H1 (cell line): ENCODE measurements around the gene CELSR1. TPM values are rescaled to one million over a fixed set of nuclear protein-coding genes. Genes with fewer than 3 reads are reported as not detected.

ENCODE experiments used
- BACH1 ChIP-seq: IDR thresholded peaks from 2 replicates; pipeline ENCODE4 v1.6.1; 2012; ENCODE audit warnings: low read length, improper control_type of control experiment
- BCL11A ChIP-seq, 2 experiments: IDR thresholded peaks; one replicate each; pipeline ENCODE4 v1.6.1; 2011; ENCODE audit warnings: low read depth in 2 of 2, low read length in 2 of 2, mild to moderate bottlenecking in 2 of 2
- CREB1 ChIP-seq: IDR thresholded peaks from 2 replicates; pipeline ENCODE4 v1.6.1; 2012; ENCODE audit warnings: inconsistent platforms
- POU5F1 ChIP-seq: IDR thresholded peaks from 2 replicates; pipeline ENCODE4 v1.6.1; 2011; ENCODE audit warnings: low read depth, mild to moderate bottlenecking, low read length, moderate library complexity
- RFX5 ChIP-seq: IDR thresholded peaks from 2 replicates; pipeline ENCODE4 v1.6.1; 2011; ENCODE audit warnings: low read depth, low read length, improper control_type of control experiment, borderline replicate concordance
- SUZ12 ChIP-seq: fragments of 200-600 bp; sonication (generic); IDR thresholded peaks from 2 replicates; pipeline ENCODE4 v1.6.1; 2012; ENCODE audit warnings: mild to moderate bottlenecking, inconsistent platforms, low read length, moderate library complexity, mixed read lengths
- TAF7 ChIP-seq: optimal IDR thresholded peaks from 2 replicates; pipeline ENCODE3; 2011; ENCODE audit warnings: low read depth, mild to moderate bottlenecking, inconsistent platforms, low read length, moderate library complexity, borderline replicate concordance
- polyA plus RNA-seq, 7 experiments: library from polyadenylated mRNA; depleted of rRNA in 3 of 7; stranded (reverse) in 5 of 7; unstranded in 2 of 7; fragments of >200 nt in 5 of 7; fragments of 200-250 nt in 2 of 7; gene quantifications; 1 replicate in 5 of 7; 2 replicates in 1 of 7; 4 replicates in 1 of 7; pipeline versions ENCODE4 v1.2.1 to v1.2.3, GENCODE V29; 2011 to 2013; ENCODE audit warnings: missing spikeins in 2 of 7, mixed read lengths in 2 of 7
- total RNA-seq: library from RNA; stranded (reverse); fragmentation: NEBNext Ultra II Directional; extraction: Animal tissue kit (Norgen Biotek cat#: 25700); gene quantifications from 2 replicates; pipeline ENCODE4 v1.2.1, GENCODE V29; 2021
- TF ChIP-seq, protein P1 (sequence below): fragments of 300-600 bp; sonication (generic); IDR thresholded peaks from 2 replicates; pipeline ENCODE4 v1.7.1; 2012; ENCODE audit warnings: low read length, moderate library complexity, mild to moderate bottlenecking, inconsistent platforms; ENCODE audit not compliant: insufficient replicate concordance
- TF ChIP-seq, protein P2 (sequence below), 3 experiments: IDR thresholded peaks; 1 replicate in 2 of 3; 2 replicates in 1 of 3; pipeline versions ENCODE4 v1.5.1 to v1.6.1; 2011; ENCODE audit warnings: low read length in 3 of 3, mild to moderate bottlenecking in 3 of 3, inconsistent platforms in 2 of 3, low read depth in 1 of 3, moderate library complexity in 1 of 3; ENCODE audit not compliant: insufficient read depth in 1 of 3; ENCODE audit errors: control extremely low read depth in 1 of 3

CELSR1 gene
- total and polyA plus RNA-seq, 2 of the 8 experiments (the other 6 are each of a cell fraction or from before 2014, with no cell fraction given): 9.0 to 12.4 TPM

- TF ChIP-seq, protein P1, sequence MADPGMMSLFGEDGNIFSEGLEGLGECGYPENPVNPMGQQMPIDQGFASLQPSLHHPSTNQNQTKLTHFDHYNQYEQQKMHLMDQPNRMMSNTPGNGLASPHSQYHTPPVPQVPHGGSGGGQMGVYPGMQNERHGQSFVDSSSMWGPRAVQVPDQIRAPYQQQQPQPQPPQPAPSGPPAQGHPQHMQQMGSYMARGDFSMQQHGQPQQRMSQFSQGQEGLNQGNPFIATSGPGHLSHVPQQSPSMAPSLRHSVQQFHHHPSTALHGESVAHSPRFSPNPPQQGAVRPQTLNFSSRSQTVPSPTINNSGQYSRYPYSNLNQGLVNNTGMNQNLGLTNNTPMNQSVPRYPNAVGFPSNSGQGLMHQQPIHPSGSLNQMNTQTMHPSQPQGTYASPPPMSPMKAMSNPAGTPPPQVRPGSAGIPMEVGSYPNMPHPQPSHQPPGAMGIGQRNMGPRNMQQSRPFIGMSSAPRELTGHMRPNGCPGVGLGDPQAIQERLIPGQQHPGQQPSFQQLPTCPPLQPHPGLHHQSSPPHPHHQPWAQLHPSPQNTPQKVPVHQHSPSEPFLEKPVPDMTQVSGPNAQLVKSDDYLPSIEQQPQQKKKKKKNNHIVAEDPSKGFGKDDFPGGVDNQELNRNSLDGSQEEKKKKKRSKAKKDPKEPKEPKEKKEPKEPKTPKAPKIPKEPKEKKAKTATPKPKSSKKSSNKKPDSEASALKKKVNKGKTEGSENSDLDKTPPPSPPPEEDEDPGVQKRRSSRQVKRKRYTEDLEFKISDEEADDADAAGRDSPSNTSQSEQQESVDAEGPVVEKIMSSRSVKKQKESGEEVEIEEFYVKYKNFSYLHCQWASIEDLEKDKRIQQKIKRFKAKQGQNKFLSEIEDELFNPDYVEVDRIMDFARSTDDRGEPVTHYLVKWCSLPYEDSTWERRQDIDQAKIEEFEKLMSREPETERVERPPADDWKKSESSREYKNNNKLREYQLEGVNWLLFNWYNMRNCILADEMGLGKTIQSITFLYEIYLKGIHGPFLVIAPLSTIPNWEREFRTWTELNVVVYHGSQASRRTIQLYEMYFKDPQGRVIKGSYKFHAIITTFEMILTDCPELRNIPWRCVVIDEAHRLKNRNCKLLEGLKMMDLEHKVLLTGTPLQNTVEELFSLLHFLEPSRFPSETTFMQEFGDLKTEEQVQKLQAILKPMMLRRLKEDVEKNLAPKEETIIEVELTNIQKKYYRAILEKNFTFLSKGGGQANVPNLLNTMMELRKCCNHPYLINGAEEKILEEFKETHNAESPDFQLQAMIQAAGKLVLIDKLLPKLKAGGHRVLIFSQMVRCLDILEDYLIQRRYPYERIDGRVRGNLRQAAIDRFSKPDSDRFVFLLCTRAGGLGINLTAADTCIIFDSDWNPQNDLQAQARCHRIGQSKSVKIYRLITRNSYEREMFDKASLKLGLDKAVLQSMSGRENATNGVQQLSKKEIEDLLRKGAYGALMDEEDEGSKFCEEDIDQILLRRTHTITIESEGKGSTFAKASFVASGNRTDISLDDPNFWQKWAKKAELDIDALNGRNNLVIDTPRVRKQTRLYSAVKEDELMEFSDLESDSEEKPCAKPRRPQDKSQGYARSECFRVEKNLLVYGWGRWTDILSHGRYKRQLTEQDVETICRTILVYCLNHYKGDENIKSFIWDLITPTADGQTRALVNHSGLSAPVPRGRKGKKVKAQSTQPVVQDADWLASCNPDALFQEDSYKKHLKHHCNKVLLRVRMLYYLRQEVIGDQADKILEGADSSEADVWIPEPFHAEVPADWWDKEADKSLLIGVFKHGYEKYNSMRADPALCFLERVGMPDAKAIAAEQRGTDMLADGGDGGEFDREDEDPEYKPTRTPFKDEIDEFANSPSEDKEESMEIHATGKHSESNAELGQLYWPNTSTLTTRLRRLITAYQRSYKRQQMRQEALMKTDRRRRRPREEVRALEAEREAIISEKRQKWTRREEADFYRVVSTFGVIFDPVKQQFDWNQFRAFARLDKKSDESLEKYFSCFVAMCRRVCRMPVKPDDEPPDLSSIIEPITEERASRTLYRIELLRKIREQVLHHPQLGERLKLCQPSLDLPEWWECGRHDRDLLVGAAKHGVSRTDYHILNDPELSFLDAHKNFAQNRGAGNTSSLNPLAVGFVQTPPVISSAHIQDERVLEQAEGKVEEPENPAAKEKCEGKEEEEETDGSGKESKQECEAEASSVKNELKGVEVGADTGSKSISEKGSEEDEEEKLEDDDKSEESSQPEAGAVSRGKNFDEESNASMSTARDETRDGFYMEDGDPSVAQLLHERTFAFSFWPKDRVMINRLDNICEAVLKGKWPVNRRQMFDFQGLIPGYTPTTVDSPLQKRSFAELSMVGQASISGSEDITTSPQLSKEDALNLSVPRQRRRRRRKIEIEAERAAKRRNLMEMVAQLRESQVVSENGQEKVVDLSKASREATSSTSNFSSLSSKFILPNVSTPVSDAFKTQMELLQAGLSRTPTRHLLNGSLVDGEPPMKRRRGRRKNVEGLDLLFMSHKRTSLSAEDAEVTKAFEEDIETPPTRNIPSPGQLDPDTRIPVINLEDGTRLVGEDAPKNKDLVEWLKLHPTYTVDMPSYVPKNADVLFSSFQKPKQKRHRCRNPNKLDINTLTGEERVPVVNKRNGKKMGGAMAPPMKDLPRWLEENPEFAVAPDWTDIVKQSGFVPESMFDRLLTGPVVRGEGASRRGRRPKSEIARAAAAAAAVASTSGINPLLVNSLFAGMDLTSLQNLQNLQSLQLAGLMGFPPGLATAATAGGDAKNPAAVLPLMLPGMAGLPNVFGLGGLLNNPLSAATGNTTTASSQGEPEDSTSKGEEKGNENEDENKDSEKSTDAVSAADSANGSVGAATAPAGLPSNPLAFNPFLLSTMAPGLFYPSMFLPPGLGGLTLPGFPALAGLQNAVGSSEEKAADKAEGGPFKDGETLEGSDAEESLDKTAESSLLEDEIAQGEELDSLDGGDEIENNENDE: no peak
- TF ChIP-seq TAF7: no peak
- no peak for TF ChIP-seq POU5F1
- TF ChIP-seq BACH1: no peak
- no peak for TF ChIP-seq SUZ12
- no peak for TF ChIP-seq RFX5
- TF ChIP-seq, protein P2, sequence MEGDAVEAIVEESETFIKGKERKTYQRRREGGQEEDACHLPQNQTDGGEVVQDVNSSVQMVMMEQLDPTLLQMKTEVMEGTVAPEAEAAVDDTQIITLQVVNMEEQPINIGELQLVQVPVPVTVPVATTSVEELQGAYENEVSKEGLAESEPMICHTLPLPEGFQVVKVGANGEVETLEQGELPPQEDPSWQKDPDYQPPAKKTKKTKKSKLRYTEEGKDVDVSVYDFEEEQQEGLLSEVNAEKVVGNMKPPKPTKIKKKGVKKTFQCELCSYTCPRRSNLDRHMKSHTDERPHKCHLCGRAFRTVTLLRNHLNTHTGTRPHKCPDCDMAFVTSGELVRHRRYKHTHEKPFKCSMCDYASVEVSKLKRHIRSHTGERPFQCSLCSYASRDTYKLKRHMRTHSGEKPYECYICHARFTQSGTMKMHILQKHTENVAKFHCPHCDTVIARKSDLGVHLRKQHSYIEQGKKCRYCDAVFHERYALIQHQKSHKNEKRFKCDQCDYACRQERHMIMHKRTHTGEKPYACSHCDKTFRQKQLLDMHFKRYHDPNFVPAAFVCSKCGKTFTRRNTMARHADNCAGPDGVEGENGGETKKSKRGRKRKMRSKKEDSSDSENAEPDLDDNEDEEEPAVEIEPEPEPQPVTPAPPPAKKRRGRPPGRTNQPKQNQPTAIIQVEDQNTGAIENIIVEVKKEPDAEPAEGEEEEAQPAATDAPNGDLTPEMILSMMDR (IDR thresholded peaks at IDR 0.05; ENCODE audit: control extremely low read depth in 1 of 3, insufficient read depth in 1 of 3, low read depth in 1 of 3, low read length in 3 of 3): no peak
- TF ChIP-seq BCL11A (IDR thresholded peaks at IDR 0.05; ENCODE audit: low read depth in 2 of 2, low read length in 2 of 2): no peak
- TF ChIP-seq CREB1: no peak
These were observed 197.5 kb downstream of the CELSR1 start (continued) for GRCh38 chr22:46339956-46340355.
